ENCODE data around the gene NFATC1.
A peak's percentile ranks its signal among the peaks of the same experiment; 100 is the strongest.

Gene NFATC1

DNA sequence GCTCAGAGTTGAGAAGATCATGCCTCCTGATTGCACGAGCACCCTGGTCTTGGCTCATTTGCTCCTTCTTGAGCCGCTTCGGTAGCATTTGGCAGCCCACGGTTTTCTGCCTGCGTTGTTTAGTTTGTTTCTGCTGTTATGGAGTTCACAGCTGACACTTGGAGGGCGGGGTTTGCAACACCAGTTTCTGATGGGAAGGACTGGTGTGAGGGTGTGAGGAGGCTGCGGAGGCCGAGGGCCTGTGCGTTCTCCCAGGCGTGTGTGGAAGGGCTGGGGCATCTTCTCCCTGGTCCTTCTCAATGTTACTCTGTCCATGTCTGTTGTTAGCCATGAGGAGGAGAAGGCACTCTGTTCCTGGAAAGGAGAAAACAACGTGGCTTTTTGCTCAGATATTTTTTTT, 22.9 kb downstream of the NFATC1 start:
- TF ChIP-seq, protein P1, sequence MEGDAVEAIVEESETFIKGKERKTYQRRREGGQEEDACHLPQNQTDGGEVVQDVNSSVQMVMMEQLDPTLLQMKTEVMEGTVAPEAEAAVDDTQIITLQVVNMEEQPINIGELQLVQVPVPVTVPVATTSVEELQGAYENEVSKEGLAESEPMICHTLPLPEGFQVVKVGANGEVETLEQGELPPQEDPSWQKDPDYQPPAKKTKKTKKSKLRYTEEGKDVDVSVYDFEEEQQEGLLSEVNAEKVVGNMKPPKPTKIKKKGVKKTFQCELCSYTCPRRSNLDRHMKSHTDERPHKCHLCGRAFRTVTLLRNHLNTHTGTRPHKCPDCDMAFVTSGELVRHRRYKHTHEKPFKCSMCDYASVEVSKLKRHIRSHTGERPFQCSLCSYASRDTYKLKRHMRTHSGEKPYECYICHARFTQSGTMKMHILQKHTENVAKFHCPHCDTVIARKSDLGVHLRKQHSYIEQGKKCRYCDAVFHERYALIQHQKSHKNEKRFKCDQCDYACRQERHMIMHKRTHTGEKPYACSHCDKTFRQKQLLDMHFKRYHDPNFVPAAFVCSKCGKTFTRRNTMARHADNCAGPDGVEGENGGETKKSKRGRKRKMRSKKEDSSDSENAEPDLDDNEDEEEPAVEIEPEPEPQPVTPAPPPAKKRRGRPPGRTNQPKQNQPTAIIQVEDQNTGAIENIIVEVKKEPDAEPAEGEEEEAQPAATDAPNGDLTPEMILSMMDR (IDR thresholded peaks at IDR 0.05; ENCODE audit: insufficient read depth, low read length, poor library complexity, severe bottlenecking) = no peak
- no peak for DNase-seq (ENCODE audit: extremely low read depth, insufficient read length)

DNA sequence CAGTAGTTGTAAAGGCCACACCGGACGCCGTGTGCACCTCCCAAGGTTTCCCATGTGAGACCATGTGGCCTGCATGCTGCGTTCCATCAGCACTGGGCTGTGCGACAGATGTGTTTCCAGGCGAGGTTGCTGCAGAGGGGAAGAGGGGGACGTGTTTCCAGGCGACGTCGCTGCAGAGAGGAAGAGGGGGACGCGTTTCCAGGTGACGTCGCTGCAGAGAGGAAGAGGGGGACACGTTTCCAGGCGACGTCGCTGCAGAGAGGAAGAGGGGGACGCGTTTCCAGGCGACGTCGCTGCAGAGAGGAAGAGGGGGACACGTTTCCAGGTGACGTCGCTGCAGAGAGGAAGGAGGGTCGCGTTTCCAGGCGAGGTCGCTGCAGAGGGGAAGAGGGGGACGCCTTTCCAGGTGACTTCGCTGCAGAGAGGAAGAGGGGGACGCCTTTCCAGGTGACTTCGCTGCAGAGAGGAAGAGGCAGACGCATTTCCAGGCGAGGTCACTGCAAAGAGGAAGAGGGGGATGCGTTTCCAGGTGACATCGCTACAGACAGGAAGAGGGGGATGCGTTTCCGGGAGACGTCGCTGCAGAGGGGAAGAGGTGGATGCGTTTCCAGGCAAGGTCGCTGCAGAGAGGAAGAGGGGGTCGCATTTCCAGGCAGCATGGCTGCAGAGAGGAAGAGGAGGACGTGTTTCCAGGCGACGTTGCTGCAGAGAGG, 24.5 kb downstream of the NFATC1 start:
- Histone ChIP-seq H3K27me3 (replicated peaks; ENCODE audit: control insufficient read depth, insufficient read depth, low read length) (no peaks in the 10 kb centered on the region), H3K4me3 (replicated peaks; ENCODE audit: low read depth, low read length) (no peak overlapping the region), H3K36me3 (ENCODE audit: control insufficient read depth, insufficient read depth, low read length) (no peaks in the 10 kb centered on the region)
- TF ChIP-seq, protein P1 (IDR thresholded peaks at IDR 0.05; ENCODE audit: insufficient read depth, low read length, poor library complexity, severe bottlenecking) = no peak
- no peak for DNase-seq (ENCODE audit: extremely low read depth, insufficient read length)

More for the DNA sequence above, 22.9 kb downstream of the NFATC1 start:
- no peak overlapping the region for H3K4me3 ChIP-seq (replicated peaks; ENCODE audit: low read depth, low read length)
- no peaks in the 10 kb centered on the region for H3K27me3 ChIP-seq (replicated peaks; ENCODE audit: control insufficient read depth, insufficient read depth, low read length)
- H3K36me3 ChIP-seq (ENCODE audit: control insufficient read depth, insufficient read depth, low read length) = no peaks in the 10 kb centered on the region

DNA sequence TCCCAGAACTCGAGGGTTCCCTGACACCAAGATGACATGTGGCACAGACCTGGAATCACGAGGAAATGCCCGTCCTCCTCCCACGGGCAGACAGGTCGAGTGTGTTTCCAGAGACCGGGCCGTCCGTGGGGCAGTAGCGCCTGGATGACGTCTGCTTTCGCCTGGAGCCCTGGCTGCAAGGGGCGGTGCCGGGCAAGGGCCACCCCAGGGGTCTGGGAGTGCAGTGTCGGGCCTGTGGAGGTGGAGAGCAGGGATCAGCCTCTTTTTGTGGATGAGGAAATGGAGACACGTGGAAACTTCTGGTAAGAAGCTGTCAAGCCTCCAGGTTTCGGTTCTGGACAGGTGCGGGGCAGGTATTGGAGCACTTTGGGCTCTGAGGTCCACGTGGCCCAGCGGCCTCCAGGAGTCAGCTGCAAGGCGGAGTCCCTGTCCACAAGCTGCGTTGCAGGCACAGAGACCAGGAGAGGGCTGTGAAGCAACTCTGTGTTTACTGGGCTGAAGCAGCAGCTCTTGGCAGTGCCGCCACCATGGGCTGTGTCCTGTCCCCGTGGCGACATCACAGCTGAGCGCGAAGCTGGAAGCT, 25.6 kb downstream of the NFATC1 start:
- TF ChIP-seq, protein P1 (IDR thresholded peaks at IDR 0.05; ENCODE audit: insufficient read depth, low read length, poor library complexity, severe bottlenecking) = no peak
- no peak for DNase-seq (ENCODE audit: extremely low read depth, insufficient read length)
- no peaks in the 10 kb centered on the region for H3K36me3 ChIP-seq (ENCODE audit: control insufficient read depth, insufficient read depth, low read length)
- no peaks in the 10 kb centered on the region for H3K27me3 ChIP-seq (replicated peaks; ENCODE audit: control insufficient read depth, insufficient read depth, low read length)
- H3K4me3 ChIP-seq (replicated peaks; ENCODE audit: low read depth, low read length) = no peak overlapping the region

DNA sequence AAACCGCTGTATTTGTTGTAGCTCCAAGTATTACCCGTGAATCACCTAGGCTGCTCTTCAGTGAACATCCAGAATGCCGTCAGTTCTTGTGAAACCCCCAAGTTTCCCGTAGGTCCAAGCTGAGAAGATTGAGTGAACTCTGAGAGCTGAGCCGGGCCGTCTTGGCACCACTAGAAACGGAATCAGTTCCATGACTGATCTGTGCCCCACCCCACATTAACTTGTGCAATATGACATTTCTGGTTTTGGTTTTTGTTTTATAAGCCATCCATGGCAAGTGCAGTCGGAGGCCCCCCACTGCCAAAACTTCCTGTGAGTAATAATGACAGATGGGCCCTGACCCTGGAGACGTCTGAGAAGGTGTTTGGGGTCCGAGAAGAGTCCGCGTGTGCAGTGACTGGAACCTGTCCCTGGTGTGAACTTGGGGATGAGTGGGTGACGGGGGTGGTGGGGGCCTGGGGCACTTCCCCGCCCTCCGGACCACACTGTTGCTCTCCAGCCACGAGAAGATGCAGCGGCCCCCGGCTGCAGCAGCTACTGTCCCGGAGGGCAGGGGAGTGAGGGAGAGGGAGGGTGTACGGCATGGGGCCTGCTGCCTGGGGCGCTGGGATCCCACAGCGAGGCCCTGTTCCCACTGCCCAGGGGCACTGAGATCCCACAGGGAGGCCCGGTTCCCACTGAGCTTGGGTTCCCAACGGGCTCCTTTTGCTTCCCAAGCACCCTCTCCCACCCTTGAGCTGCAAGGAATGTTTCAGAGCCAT, 26.5 kb downstream of the NFATC1 start:
- H3K27me3 ChIP-seq (replicated peaks; ENCODE audit: control insufficient read depth, insufficient read depth, low read length) = no peaks in the 10 kb centered on the region
- H3K36me3 ChIP-seq (ENCODE audit: control insufficient read depth, insufficient read depth, low read length) = no peaks in the 10 kb centered on the region
- peak; percentile 45 for DNase-seq (ENCODE audit: extremely low read depth, insufficient read length)
- peak overlapping the region; percentile 13; the same call in 1 of the 2 replicates for H3K4me3 ChIP-seq (replicated peaks; ENCODE audit: low read depth, low read length)
- TF ChIP-seq, protein P1 (IDR thresholded peaks at IDR 0.05; ENCODE audit: insufficient read depth, low read length, poor library complexity, severe bottlenecking) = no peak

DNA sequence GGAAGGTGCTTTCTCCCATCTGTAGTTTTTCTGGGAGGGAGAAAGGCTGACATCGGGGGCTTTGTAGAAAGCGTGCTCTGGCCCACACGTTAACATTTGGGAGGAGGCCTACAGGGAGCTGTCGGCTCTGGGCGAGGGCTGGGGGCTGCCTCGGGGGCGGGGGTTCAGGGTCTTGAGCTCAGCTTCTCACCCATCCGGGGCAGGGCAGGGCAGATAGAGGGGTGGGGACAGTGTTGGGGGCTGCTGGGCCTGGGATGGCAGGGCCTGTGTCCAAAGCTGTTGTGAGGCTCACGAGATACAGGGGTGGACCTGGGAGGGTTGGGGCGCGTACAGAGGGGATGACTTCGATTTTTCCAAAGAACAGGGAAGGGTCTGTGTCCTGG, 27.0 kb downstream of the NFATC1 start:
- TF ChIP-seq, protein P1 (IDR thresholded peaks at IDR 0.05; ENCODE audit: insufficient read depth, low read length, poor library complexity, severe bottlenecking) = no peak
- DNase-seq (ENCODE audit: extremely low read depth, insufficient read length) = no peak
- no peaks in the 10 kb centered on the region for H3K36me3 ChIP-seq (ENCODE audit: control insufficient read depth, insufficient read depth, low read length)
- H3K27me3 ChIP-seq (replicated peaks; ENCODE audit: control insufficient read depth, insufficient read depth, low read length) = no peaks in the 10 kb centered on the region
- no peak overlapping the region for H3K4me3 ChIP-seq (replicated peaks; ENCODE audit: low read depth, low read length)

Data from GM06990 (cell line).